CD14-positive monocyte (primary cell): ENCODE data around the gene EEA1. TPM values are rescaled to one million over a fixed set of nuclear protein-coding genes. Genes with fewer than 3 reads are reported as not detected.

Experiments used
- DNase-seq, 3 donors: peaks; one replicate each; pipeline ENCODE4 v3.0.0-alpha.2; 2011 to 2022
- H2AFZ ChIP-seq: 2 replicates; pipeline ENCODE4 v1.6.0; 2012; ENCODE audit warnings: mild to moderate bottlenecking, low read depth, low read length, inconsistent platforms; ENCODE audit not compliant: insufficient read depth, poor library complexity, severe bottlenecking
- H3K27ac ChIP-seq, 2 donors: 1 replicate in 1 of 2; 2 replicates in 1 of 2; pipeline ENCODE4 v1.5.1; 2012 to 2013; ENCODE audit warnings: low read length in 2 of 2, control low read depth in 1 of 2, inconsistent platforms in 1 of 2, low read depth in 1 of 2, mild to moderate bottlenecking in 1 of 2
- H3K27me3 ChIP-seq, 2 donors: one replicate each; pipeline versions ENCODE4 v1.6.0 to v1.6.1; 2011 to 2013; ENCODE audit warnings: low read length in 2 of 2; ENCODE audit not compliant: control insufficient read depth in 2 of 2, insufficient read depth in 2 of 2
- H3K36me3 ChIP-seq, 2 donors: replicated peaks in 1 of 2; 1 replicate in 1 of 2; 2 replicates in 1 of 2; pipeline versions ENCODE4 v1.5.1 to v1.6.1; 2012 to 2013; ENCODE audit warnings: low read length in 2 of 2, control low read depth in 1 of 2, inconsistent platforms in 1 of 2, mild to moderate bottlenecking in 1 of 2; ENCODE audit not compliant: insufficient read depth in 2 of 2, control insufficient read depth in 1 of 2
- H3K4me1 ChIP-seq, 2 donors: 1 replicate in 1 of 2; 2 replicates in 1 of 2; pipeline versions ENCODE4 v1.5.1 to v1.6.1; 2012 to 2013; ENCODE audit warnings: low read length in 2 of 2, control low read depth in 1 of 2, inconsistent platforms in 1 of 2, mild to moderate bottlenecking in 1 of 2, moderate library complexity in 1 of 2; ENCODE audit not compliant: insufficient read depth in 2 of 2, control insufficient read depth in 1 of 2
- H3K4me2 ChIP-seq: replicated peaks from 2 replicates; pipeline ENCODE3; 2012; ENCODE audit warnings: low read length, moderate library complexity, mild to moderate bottlenecking; ENCODE audit not compliant: poor library complexity, severe bottlenecking; ENCODE audit errors: extremely low read depth
- H3K4me3 ChIP-seq, 3 experiments: fragments of 200-600 bp in 1 of 3; sonication (generic) in 1 of 3; replicated peaks in 1 of 3; 1 replicate in 2 of 3; 2 replicates in 1 of 3; pipeline ENCODE4 v1.5.1; 2011 to 2013; ENCODE audit warnings: low read length in 3 of 3, mild to moderate bottlenecking in 3 of 3, control low read depth in 2 of 3, low read depth in 2 of 3, inconsistent platforms in 1 of 3, moderate library complexity in 1 of 3
- H3K79me2 ChIP-seq: 2 replicates; pipeline ENCODE4 v1.6.0; 2012; ENCODE audit warnings: mild to moderate bottlenecking, control low read depth, inconsistent platforms, low read length, moderate library complexity; ENCODE audit not compliant: insufficient read depth
- H3K9ac ChIP-seq: 2 replicates; pipeline ENCODE4 v1.6.0; 2017; ENCODE audit warnings: low read length, mild to moderate bottlenecking; ENCODE audit not compliant: insufficient read depth, poor library complexity, severe bottlenecking
- H3K9me3 ChIP-seq, 2 donors: replicated peaks in 1 of 2; 1 replicate in 1 of 2; 2 replicates in 1 of 2; pipeline versions ENCODE4 v1.5.1 to v1.6.1; 2012 to 2013; ENCODE audit warnings: low read length in 2 of 2, control low read depth in 1 of 2; ENCODE audit not compliant: control insufficient read depth in 1 of 2, insufficient read depth in 1 of 2
- H4K20me1 ChIP-seq: 2 replicates; pipeline ENCODE4 v1.6.0; 2012; ENCODE audit warnings: mild to moderate bottlenecking, low read length, control low read depth, moderate library complexity; ENCODE audit not compliant: insufficient read depth
- H3K27ac Mint-ChIP-seq, 7 donors: one replicate each; pipeline ENCODE4 v1.8.0; 2020; ENCODE audit warnings: mild to moderate bottlenecking in 7 of 7, mixed read lengths in 7 of 7, moderate library complexity in 6 of 7, inconsistent platforms in 2 of 7
- H3K27me3 Mint-ChIP-seq, 3 donors: one replicate each; pipeline ENCODE4 v1.8.0; 2021 to 2022; ENCODE audit warnings: low read depth in 3 of 3, mild to moderate bottlenecking in 3 of 3, mixed read lengths in 3 of 3, moderate library complexity in 3 of 3, inconsistent platforms in 1 of 3
- H3K36me3 Mint-ChIP-seq, 2 donors: one replicate each; pipeline ENCODE4 v1.8.0; 2020; ENCODE audit warnings: mixed read lengths in 2 of 2, inconsistent platforms in 1 of 2, mild to moderate bottlenecking in 1 of 2
- H3K4me1 Mint-ChIP-seq: one replicate; pipeline ENCODE4 v1.8.0; 2020; ENCODE audit warnings: mild to moderate bottlenecking, mixed read lengths
- H3K4me3 Mint-ChIP-seq, 2 donors: one replicate each; pipeline ENCODE4 v1.8.0; 2020; ENCODE audit warnings: mild to moderate bottlenecking in 2 of 2, mixed read lengths in 2 of 2, moderate library complexity in 1 of 2
- H3K9me3 Mint-ChIP-seq, 7 donors: one replicate each; pipeline ENCODE4 v1.8.0; 2020 to 2022; ENCODE audit warnings: mixed read lengths in 7 of 7, mild to moderate bottlenecking in 6 of 7, moderate library complexity in 6 of 7, inconsistent platforms in 2 of 7
- CTCF ChIP-seq: fragments of 200-600 bp; IDR thresholded peaks from one replicate; pipeline ENCODE4 v1.8.0; 2022; ENCODE audit warnings: antibody characterized with exemption, mild to moderate bottlenecking
- WGBS: methylation state at CpG from one replicate; pipeline ENCODE4 v1.1.5; 2013; ENCODE audit warnings: missing lambda C conversion rate; ENCODE audit not compliant: insufficient coverage; 5-methylcytosine and 5-hydroxymethylcytosine counted together
- intact Hi-C, 2 donors: fragments of 100-400 bp; cut with micrococcal nuclease; formaldehyde crosslinking; loops; one replicate each; pipeline versions ENCODE4 v1.15.0 to v1.15.1; 2023
- polyA plus RNA-seq, 3 donors: library from polyadenylated mRNA; depleted of rRNA in 1 of 3; unstranded in 2 of 3; stranded (reverse) in 1 of 3; fragments of 300-500 nt in 2 of 3; fragments of >200 nt in 1 of 3; fragmentation: Illumina TruSeq in 2 of 3; gene quantifications; 1 replicate in 2 of 3; 2 replicates in 1 of 3; pipeline ENCODE4 v1.2.3, GENCODE V29; 2012 to 2021

The EEA1 gene
- polyA plus RNA-seq, 3 donors: 3.0 to 10.7 (median 3.6) TPM

GRCh38 chr12:92949466-92949865 lies 20.4 kb upstream of the EEA1 start:
- 100% methylated on average over 1 of the region's 1 CpG for WGBS
- Mint-ChIP-seq H3K4me3 (no peak overlapping the region), H3K9me3 (peaks cover 10 to 23% (median 15%) of the 10 kb centered on the region in 7 donors), H3K4me1 (peaks cover 2% of the 10 kb centered on the region), H3K27ac (no peak overlapping the region), H3K27me3 (peaks cover 0 to 3% (median 1%) of the 10 kb centered on the region in 3 donors), H3K36me3 (peaks cover 1 to 5% of the 10 kb centered on the region in 2 donors)
- no peak overlapping the region for H2AFZ ChIP-seq
- H3K4me1 ChIP-seq: no peaks in the 10 kb centered on the region
- intact Hi-C loops: no loop called here
- TF ChIP-seq CTCF: no peak
- no peak overlapping the region for H3K27ac ChIP-seq
- peaks cover 9 to 13% of the 10 kb centered on the region in 2 donors for H3K9me3 ChIP-seq
- H4K20me1 ChIP-seq: no peaks in the 10 kb centered on the region
- H3K9ac ChIP-seq: no peak overlapping the region
- no peaks in the 10 kb centered on the region for H3K36me3 ChIP-seq
- DNase-seq: no peak
- no peak overlapping the region for H3K4me2 ChIP-seq
- no peaks in the 10 kb centered on the region for H3K79me2 ChIP-seq
- H3K4me3 ChIP-seq: no peak overlapping the region
- no peaks in the 10 kb centered on the region for H3K27me3 ChIP-seq

- H3K79me2 ChIP-seq: no peaks in the 10 kb centered on the region
- H3K36me3 ChIP-seq: no peaks in the 10 kb centered on the region
- no peaks in the 10 kb centered on the region for H4K20me1 ChIP-seq
- H3K4me3 Mint-ChIP-seq: no peak overlapping the region
- H3K9ac ChIP-seq: no peak overlapping the region
- H3K27ac ChIP-seq: no peak overlapping the region
- no peak overlapping the region for H3K4me3 ChIP-seq
- peaks cover 0 to 16% (median 5%) of the 10 kb centered on the region in 7 donors for H3K9me3 Mint-ChIP-seq
- no peak overlapping the region for H3K27ac Mint-ChIP-seq
- peaks cover 0 to 1% of the 10 kb centered on the region in 2 donors for H3K36me3 Mint-ChIP-seq
- no peak overlapping the region for H2AFZ ChIP-seq
- no peak for TF ChIP-seq CTCF
- no peak for DNase-seq
- intact Hi-C loops: no loop called here
- H3K4me1 Mint-ChIP-seq: peaks cover 2% of the 10 kb centered on the region
- no peaks in the 10 kb centered on the region for H3K4me1 ChIP-seq
- H3K27me3 Mint-ChIP-seq: peaks cover 0 to 3% (median 1%) of the 10 kb centered on the region in 3 donors
- H3K9me3 ChIP-seq: no peaks in the 10 kb centered on the region
- no peak overlapping the region for H3K4me2 ChIP-seq
- no peaks in the 10 kb centered on the region for H3K27me3 ChIP-seq
Measured at GRCh38 chr12:92947589-92948215, 18.6 kb upstream of the EEA1 start.
